Panc1 (cell line): ENCODE data around the gene CAMK4. TPM values are rescaled to one million over a fixed set of nuclear protein-coding genes. Genes with fewer than 3 reads are reported as not detected.

Experiments used
- ATAC-seq: fragments of 200-7000 bp; cut with Tn5 transposase; 2 replicates; pipeline ENCODE4 v1.9.1; 2020; ENCODE audit warnings: mild to moderate bottlenecking, moderate library complexity
- BruUV-seq: library from RNA; stranded (reverse); fragments of 400-500 nt; replicated peaks from 2 replicates; lab custom pipeline; 2021; lab: Mats Ljungman, UMichigan
- CTCF ChIA-PET: fragments of 300-600 bp; sonication (Branson Sonifier 250); formaldehyde crosslinking; loops from one replicate; lab custom pipeline; 2022; ENCODE audit warnings: antibody characterized with exemption; lab: Charles Lee
- POLR2A ChIA-PET: fragments of 300-600 bp; sonication (Branson Sonifier 250); formaldehyde crosslinking; loops from one replicate; lab custom pipeline; 2022; ENCODE audit warnings: antibody characterized with exemption; lab: Charles Lee
- DNase-seq: peaks from one replicate; pipeline ENCODE4 v3.0.0-alpha.2; 2010; ENCODE audit warnings: low read depth, low spot score
- H3K27ac ChIP-seq: 2 replicates; pipeline ENCODE4 v1.5.1; 2011; ENCODE audit warnings: mild to moderate bottlenecking, low read length, inconsistent platforms
- H3K27me3 ChIP-seq: fragments of 200-500 bp; sonication (Bioruptor generic); 2 replicates; pipeline ENCODE4 v1.6.0; 2014; ENCODE audit warnings: low read length, inconsistent platforms; ENCODE audit not compliant: control insufficient read depth, insufficient read depth
- H3K36me3 ChIP-seq: fragments of 200-500 bp; sonication (Bioruptor generic); 2 replicates; pipeline ENCODE4 v1.5.1; 2014; ENCODE audit warnings: inconsistent platforms, mild to moderate bottlenecking, low read length, moderate library complexity; ENCODE audit not compliant: control insufficient read depth, insufficient read depth
- H3K4me1 ChIP-seq: 2 replicates; pipeline ENCODE4 v1.5.1; 2011; ENCODE audit warnings: inconsistent platforms, mild to moderate bottlenecking, low read length, moderate library complexity; ENCODE audit not compliant: control insufficient read depth, insufficient read depth
- H3K4me3 ChIP-seq, 2 experiments: 2 replicates each; pipeline ENCODE4 v1.5.1; 2011 to 2012; ENCODE audit warnings: low read depth in 2 of 2, low read length in 2 of 2, mild to moderate bottlenecking in 2 of 2, inconsistent platforms in 1 of 2, moderate library complexity in 1 of 2
- H3K9me3 ChIP-seq: fragments of 200-500 bp; sonication (Bioruptor generic); 2 replicates; pipeline ENCODE4 v1.5.1; 2014; ENCODE audit warnings: low read depth, mild to moderate bottlenecking, inconsistent platforms, low read length, moderate library complexity; ENCODE audit not compliant: control insufficient read depth, insufficient read depth
- POLR2AphosphoS5 ChIP-seq: IDR thresholded peaks from 2 replicates; pipeline ENCODE4 v1.6.1; 2012; ENCODE audit warnings: mild to moderate bottlenecking, low read depth, low read length, moderate library complexity
- SIN3A ChIP-seq: IDR thresholded peaks from 2 replicates; pipeline ENCODE4 v1.6.1; 2012; ENCODE audit warnings: low read depth, mild to moderate bottlenecking, low read length, moderate library complexity, borderline replicate concordance; ENCODE audit not compliant: insufficient read depth
- TCF7L2 ChIP-seq: IDR thresholded peaks from 2 replicates; pipeline ENCODE4 v1.6.1; 2011; ENCODE audit warnings: mild to moderate bottlenecking, low read depth, low read length, inconsistent platforms
- in situ Hi-C: cut with HindIII; loops from 2 replicates; pipeline ENCODE4 v1.10.0; 2016; ENCODE audit warnings: low sequenced_read_pairs, low pct_unique_long_range_greater_than_20kb
- intact Hi-C: fragments of 100-400 bp; cut with micrococcal nuclease; formaldehyde crosslinking; loops from one replicate; pipeline ENCODE4 v1.10.0; 2022; ENCODE audit not compliant: unreplicated experiment
- total RNA-seq: library from RNA; stranded (reverse); gene quantifications from one replicate; pipeline ENCODE4 v1.2.1, GENCODE V29; 2021; ENCODE audit not compliant: unreplicated experiment
- TF ChIP-seq, protein P1 (sequence below), 2 experiments: IDR thresholded peaks; 2 replicates each; pipeline ENCODE4 v1.6.1; 2011 to 2012; ENCODE audit warnings: low read depth in 2 of 2, control low read depth in 1 of 2, low read length in 1 of 2, mild to moderate bottlenecking in 1 of 2, moderate library complexity in 1 of 2; ENCODE audit not compliant: insufficient read depth in 1 of 2
- TF ChIP-seq, protein P2 (sequence below): fragments of 450-650 bp; IDR thresholded peaks from 2 replicates; pipeline ENCODE4 v1.5.1; 2017; ENCODE audit warnings: mild to moderate bottlenecking

CAMK4 gene
- total RNA-seq, 1 experiment from 2014 or later: 0.39 TPM

DNA sequence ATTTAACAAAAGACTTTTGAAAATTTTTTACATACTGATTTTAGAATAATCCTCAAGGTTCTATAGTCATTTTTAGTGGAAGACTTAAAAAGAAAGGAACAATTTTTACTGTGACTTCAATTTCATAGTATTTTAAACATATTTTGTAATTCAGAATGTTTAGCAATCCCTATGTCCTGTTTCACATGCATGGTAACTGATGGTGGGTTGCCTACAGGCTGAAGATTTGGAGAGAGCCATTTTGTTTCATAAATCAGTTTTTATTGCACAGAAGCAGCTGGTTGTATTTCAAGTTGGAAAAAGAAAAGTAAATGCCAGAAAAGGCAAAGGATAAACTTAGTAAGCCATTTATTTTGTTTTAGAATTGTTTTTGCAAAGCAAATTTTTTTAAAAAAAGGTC lies 264.2 kb downstream of the CAMK4 start:
- H3K27me3 ChIP-seq: no peaks in the 10 kb centered on the region
- no peak overlapping the region for H3K4me3 ChIP-seq
- intact Hi-C loops (no loop called here), in situ Hi-C loops (no loop called here)
- no peaks in the 10 kb centered on the region for H3K4me1 ChIP-seq
- ATAC-seq (no peak), DNase-seq (no peak)
- TF ChIP-seq TCF7L2: no peak
- TF ChIP-seq, protein P1, sequence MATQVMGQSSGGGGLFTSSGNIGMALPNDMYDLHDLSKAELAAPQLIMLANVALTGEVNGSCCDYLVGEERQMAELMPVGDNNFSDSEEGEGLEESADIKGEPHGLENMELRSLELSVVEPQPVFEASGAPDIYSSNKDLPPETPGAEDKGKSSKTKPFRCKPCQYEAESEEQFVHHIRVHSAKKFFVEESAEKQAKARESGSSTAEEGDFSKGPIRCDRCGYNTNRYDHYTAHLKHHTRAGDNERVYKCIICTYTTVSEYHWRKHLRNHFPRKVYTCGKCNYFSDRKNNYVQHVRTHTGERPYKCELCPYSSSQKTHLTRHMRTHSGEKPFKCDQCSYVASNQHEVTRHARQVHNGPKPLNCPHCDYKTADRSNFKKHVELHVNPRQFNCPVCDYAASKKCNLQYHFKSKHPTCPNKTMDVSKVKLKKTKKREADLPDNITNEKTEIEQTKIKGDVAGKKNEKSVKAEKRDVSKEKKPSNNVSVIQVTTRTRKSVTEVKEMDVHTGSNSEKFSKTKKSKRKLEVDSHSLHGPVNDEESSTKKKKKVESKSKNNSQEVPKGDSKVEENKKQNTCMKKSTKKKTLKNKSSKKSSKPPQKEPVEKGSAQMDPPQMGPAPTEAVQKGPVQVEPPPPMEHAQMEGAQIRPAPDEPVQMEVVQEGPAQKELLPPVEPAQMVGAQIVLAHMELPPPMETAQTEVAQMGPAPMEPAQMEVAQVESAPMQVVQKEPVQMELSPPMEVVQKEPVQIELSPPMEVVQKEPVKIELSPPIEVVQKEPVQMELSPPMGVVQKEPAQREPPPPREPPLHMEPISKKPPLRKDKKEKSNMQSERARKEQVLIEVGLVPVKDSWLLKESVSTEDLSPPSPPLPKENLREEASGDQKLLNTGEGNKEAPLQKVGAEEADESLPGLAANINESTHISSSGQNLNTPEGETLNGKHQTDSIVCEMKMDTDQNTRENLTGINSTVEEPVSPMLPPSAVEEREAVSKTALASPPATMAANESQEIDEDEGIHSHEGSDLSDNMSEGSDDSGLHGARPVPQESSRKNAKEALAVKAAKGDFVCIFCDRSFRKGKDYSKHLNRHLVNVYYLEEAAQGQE (IDR thresholded peaks at IDR 0.05; ENCODE audit: insufficient read depth in 1 of 2, low read depth in 2 of 2, low read length in 1 of 2): no peak
- TF ChIP-seq POLR2AphosphoS5: no peak
- TF ChIP-seq, protein P2, sequence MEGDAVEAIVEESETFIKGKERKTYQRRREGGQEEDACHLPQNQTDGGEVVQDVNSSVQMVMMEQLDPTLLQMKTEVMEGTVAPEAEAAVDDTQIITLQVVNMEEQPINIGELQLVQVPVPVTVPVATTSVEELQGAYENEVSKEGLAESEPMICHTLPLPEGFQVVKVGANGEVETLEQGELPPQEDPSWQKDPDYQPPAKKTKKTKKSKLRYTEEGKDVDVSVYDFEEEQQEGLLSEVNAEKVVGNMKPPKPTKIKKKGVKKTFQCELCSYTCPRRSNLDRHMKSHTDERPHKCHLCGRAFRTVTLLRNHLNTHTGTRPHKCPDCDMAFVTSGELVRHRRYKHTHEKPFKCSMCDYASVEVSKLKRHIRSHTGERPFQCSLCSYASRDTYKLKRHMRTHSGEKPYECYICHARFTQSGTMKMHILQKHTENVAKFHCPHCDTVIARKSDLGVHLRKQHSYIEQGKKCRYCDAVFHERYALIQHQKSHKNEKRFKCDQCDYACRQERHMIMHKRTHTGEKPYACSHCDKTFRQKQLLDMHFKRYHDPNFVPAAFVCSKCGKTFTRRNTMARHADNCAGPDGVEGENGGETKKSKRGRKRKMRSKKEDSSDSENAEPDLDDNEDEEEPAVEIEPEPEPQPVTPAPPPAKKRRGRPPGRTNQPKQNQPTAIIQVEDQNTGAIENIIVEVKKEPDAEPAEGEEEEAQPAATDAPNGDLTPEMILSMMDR: no peak
- TF ChIP-seq SIN3A: no peak
- POLR2A ChIA-PET: no interaction called here
- H3K36me3 ChIP-seq: no peaks in the 10 kb centered on the region
- CTCF ChIA-PET: no interaction called here
- no peak overlapping the region for H3K27ac ChIP-seq
- H3K9me3 ChIP-seq: no peaks in the 10 kb centered on the region
- no TSS peak for BruUV-seq

- in situ Hi-C loops (no loop called here), intact Hi-C loops (no loop called here)
- no peaks in the 10 kb centered on the region for H3K9me3 ChIP-seq
- DNase-seq: no peak
- H3K27me3 ChIP-seq: no peaks in the 10 kb centered on the region
- ATAC-seq: no peak
- no TSS peak for BruUV-seq
- H3K4me1 ChIP-seq: no peaks in the 10 kb centered on the region
- TF ChIP-seq SIN3A (no peak), POLR2AphosphoS5 (no peak), TCF7L2 (no peak)
- TF ChIP-seq, protein P1 (IDR thresholded peaks at IDR 0.05; ENCODE audit: insufficient read depth in 1 of 2, low read depth in 2 of 2, low read length in 1 of 2): no peak
- TF ChIP-seq, protein P2: no peak
- H3K36me3 ChIP-seq: no peaks in the 10 kb centered on the region; the same call in 1 of the 2 replicates
- H3K27ac ChIP-seq: no peak overlapping the region
- no peak overlapping the region for H3K4me3 ChIP-seq
- ChIA-PET CTCF (no interaction called here), POLR2A (no interaction called here)
Observed at GRCh38 chr5:111493031-111493430, 268.8 kb downstream of the CAMK4 start.
